ENCODE data around the gene MCFD2.
"Not testable (repeated sequence)": the region's sequence is repeated elsewhere in the genome, so short reads cannot be mapped to it uniquely, and the experiment has no call there.

Gene MCFD2

GRCh38 chr2:46900381-46900780, 15.2 kb downstream of the MCFD2 start:
- DNase-seq: no peak

GRCh38 chr2:46899053-46899452, 16.6 kb downstream of the MCFD2 start:
- no peak for DNase-seq

- no peak for DNase-seq
Observed at GRCh38 chr2:46898024-46898423, 17.6 kb downstream of the MCFD2 start.

- DNase-seq: no peak
Observed at GRCh38 chr2:46893269-46893939, 22.2 kb downstream of the MCFD2 start.

GRCh38 chr2:46891956-46892553, 23.6 kb downstream of the MCFD2 start:
- DNase-seq: no peak

GRCh38 chr2:46888421-46888952, 27.1 kb downstream of the MCFD2 start:
- DNase-seq: no peak

- DNase-seq: no peak
Observed at GRCh38 chr2:46887028-46887885, 28.3 kb downstream of the MCFD2 start.

- DNase-seq: no peak
Observed at GRCh38 chr2:46886268-46887027, 29.2 kb downstream of the MCFD2 start.

GRCh38 chr2:46885376-46885775, 30.2 kb downstream of the MCFD2 start:
- no peak for DNase-seq

- no peak for DNase-seq
Observed at GRCh38 chr2:46879511-46879910, 36.1 kb downstream of the MCFD2 start.

GRCh38 chr2:46878886-46879285, 36.7 kb downstream of the MCFD2 start:
- no peak for DNase-seq

GRCh38 chr2:46878240-46878877, 37.2 kb downstream of the MCFD2 start:
- no peak for DNase-seq

- no peak for DNase-seq
Observed at GRCh38 chr2:46877619-46878113, 37.9 kb downstream of the MCFD2 start.

- peak; percentile 17 for DNase-seq
Observed at GRCh38 chr2:46876741-46877384, 38.7 kb downstream of the MCFD2 start.

GRCh38 chr2:46875962-46876689, 39.5 kb downstream of the MCFD2 start:
- not testable (repeated sequence) for DNase-seq

- no peak for DNase-seq
Observed at GRCh38 chr2:46875226-46875899, 40.2 kb downstream of the MCFD2 start.

GRCh38 chr2:46874236-46874929, 41.2 kb downstream of the MCFD2 start:
- DNase-seq: no peak

GRCh38 chr2:46873604-46874068, 42.0 kb downstream of the MCFD2 start:
- DNase-seq: no peak

GRCh38 chr2:46872902-46873603, 42.6 kb downstream of the MCFD2 start:
- no peak for DNase-seq
